M059J (cell line): ENCODE measurements around the gene RASL10A. TPM values are rescaled to one million over a fixed set of nuclear protein-coding genes. Genes with fewer than 3 reads are reported as not detected.

Source experiments
- DNase-seq: peaks from one replicate; pipeline ENCODE4 v3.0.0-alpha.2; 2012; ENCODE audit warnings: low read depth
- total RNA-seq: library from RNA; depleted of rRNA; stranded (reverse); fragments of >200 nt; shearing (Covaris generic); gene quantifications from 2 replicates; pipeline ENCODE4 v1.2.3, GENCODE V29; 2014

RASL10A gene
- total RNA-seq, 1 experiment from 2014 or later = 0.07 TPM

DNA sequence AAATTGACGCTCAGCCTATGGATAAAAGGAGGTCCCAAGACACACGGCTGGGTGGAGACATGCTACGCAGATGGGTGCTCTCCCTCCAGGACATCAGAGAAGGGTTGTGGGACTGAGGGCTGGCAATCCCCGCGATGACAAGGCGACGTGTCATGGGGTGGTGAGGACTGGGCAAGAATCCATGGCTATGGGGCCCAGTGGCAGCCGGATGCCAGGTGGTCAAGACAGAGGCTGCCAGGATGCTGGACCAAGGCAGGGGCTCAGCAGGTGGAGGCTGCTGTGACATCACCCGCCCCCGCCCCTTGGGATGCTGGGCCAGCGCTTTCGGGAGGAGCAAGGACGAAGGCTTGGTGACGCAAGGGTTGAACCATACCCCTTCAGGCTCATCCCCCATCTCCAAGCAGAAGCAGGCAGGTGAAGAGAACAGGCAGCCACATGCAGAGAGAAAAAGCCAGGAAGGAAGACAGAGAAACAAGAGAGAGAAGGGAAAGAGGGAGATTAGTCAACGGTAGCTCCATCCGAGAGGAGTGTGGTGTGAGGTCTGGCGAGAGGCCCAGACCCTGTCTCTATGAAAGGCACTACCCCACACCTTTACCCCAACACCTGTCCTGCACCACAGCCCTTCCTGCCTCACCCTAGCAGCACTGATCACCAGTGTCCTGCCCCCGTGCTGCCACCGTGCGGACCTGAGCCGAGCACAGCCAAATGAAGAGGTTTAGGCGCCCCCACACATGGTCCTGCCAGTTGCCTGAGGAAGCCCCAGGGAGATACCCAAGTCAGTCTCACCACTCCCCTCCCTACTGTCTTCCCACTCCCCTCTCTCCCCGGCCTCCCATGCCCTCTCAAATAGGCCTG lies 24.1 kb upstream of the RASL10A start:
- no peak for DNase-seq

DNA sequence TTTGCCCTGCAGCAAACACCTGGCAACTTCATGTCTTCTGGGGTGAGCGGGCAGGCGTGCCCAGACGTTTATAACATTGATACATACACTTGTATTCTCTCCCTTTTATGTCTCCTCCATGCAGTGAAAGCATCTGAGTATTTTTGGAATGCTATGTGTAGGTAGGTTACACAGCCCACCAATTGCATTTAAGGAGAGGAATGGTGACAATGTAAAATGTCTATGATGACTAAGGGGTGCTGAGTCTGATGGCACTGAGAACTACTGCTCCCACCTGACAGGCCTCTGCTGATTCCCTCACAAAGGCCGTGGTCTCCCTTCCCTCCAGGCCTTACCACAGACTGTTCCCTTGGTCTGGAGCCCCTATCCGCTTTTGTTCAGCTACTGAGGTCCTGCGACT lies 22.9 kb upstream of the RASL10A start:
- no peak for DNase-seq

DNA sequence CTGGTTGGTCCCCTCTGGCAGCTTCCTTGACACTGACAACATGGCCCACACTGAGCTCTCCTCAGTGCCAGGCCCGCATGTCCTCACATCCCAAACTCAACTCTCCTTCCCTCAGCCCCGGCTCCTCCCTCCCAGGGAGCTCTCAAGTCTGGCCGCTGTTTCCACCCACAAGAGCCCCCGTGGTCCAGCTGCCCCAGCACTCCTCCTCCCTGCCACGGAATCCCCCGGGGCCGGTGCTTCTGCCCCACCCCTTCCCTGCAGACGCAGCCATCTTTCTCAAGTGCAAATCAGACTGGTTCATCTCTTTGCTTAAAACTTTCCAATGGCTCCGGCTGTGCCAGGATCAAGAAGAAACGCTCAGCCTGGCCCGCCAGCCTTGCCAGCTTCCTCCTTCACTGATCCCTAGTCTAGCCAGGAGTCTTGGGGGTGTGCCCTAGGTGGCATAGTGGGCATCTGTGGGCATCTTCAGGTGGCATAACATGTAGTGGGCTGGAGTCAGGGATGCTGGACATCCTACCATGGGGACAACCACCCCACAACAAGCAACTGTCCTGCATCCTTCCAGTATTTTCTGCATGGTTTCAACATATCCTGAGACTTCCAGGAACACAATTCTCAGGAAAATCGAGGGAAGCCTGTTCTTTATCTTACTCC lies 22.3 kb upstream of the RASL10A start:
- DNase-seq = no peak

DNA sequence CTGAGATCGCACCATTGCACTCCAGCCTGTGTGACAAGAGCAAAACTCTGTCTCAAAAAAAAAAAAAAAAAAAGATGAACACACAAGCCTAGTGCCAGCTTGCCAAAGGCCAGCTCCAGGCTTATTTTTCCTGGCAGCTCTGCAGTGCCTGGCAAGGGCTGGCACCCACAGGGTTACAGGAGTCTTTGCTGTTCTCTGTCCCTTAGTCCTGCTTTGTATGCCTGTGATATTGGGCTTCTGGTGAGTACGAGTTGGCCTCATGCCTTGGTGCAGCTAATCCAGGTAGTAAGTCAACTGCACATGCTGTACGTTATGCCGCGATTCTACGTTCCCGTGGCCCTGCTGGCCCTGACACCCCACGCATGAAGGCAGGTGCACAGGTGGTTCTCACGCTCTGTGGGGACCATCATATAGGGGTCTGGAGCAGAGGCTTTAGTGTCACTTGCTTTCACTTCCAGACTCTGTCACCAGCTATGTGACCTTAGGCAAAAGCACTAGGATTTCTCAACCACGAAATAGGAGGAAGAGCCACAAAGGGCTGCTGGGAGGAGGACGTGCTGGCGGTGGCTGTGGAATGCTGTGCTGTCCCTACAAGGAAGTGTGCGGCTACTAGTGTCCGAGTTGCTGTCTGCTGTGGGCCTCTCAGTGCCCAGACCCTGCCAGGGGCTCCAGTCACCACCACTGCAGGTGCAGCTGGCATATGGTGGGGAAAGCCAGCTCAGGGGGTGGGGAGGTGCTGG lies 21.4 kb upstream of the RASL10A start:
- no peak for DNase-seq

DNA sequence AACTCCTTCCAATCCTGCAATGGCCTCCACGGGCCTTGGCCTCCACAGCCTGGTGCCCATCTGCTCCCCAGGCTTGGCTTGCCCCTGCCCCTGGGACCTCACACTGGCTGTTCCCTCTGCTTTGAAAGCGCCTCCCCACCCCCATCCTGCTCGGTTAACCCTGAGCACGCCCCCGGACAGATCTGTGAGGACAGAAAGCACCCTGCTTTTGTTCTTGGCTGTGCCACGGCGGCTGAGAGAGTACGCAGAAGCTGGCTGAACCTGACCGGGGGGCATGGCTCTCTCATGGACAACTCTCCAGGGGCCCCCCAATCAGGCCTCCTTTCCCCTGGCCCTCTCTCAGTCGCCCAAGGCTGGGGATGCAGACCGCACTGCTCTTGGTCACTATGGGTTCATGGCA lies 20.2 kb upstream of the RASL10A start:
- no peak for DNase-seq

DNA sequence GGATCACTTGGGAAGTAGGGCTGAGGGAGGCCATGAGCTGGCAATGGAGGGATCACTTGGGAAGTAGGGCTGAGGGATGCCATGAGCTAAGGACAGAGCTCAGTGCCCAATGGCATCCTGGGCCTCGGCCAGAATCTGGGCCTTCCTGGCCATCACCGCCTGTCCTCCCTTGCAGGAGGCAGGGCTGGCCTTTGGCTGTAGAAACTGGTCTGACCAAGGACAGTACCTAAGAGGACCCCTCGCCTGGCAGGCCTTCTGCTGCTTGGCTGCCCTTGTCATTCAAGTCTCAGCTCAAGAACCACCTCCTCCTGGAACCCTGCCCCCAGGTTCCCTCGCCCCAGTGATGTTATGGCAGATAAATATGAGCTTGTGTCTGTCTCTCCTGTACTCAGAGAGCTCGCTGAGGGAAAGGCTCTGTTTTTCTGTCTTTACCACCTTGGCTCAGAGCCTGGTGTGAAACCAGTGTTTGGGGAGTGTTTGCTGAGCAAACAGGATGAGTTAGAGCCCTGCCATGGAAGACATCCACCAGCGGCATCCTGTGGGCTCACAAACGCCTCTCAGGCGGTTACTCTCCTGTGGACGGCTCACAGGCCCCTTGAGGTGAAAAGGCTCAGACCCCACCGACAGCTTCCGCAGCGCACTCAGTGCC lies 19.3 kb upstream of the RASL10A start:
- DNase-seq = no peak

DNA sequence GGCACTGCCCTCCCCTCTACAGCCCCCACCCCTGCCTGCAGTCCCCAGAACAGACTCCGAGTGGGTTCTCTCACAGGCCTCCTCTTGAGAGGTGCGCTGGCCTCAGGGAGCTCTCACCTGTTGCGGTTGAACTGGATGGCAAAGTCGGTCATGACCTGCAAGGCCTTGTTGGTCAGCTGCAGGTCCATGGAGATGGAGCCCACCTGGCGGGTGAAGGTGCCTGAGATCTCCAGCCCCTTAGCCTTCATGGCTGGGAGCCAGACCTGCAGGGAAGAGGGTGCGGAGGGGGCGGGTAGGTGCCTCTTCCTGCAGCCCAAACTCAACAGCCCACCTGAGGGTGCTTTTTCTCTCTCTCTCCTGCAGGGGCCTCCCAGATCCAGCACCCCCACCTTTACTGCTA lies 18.7 kb upstream of the RASL10A start:
- no peak for DNase-seq

DNA sequence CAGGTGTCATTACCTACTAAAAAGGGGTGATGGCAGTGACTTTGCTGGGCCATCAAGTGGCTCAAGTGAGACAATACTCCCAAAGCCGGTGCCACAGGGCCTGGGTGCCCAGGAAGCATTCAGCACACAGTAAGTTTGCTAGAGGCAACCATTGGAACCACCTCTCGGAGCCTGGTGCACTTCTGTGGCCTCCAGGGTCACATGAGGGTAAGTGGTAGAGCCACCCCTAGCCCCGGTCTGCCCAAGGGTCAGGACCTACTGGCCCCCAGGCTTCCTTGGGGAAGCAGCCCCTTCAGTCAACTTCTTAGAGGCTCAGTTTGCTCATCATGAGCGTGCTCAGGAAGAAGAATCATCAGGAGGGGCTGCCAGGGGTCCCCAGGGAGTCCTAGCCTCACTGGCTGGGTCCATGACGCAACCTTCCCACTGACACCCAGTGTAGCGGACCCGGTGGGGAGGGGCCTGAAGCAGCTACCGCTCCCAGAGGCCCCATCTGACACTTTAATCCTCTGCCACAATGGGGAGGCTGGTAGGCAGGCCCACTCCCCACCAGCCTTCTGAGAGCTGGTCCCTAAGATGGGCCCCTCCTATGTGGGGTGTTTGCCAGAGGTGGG lies 17.5 kb upstream of the RASL10A start:
- no peak for DNase-seq

DNA sequence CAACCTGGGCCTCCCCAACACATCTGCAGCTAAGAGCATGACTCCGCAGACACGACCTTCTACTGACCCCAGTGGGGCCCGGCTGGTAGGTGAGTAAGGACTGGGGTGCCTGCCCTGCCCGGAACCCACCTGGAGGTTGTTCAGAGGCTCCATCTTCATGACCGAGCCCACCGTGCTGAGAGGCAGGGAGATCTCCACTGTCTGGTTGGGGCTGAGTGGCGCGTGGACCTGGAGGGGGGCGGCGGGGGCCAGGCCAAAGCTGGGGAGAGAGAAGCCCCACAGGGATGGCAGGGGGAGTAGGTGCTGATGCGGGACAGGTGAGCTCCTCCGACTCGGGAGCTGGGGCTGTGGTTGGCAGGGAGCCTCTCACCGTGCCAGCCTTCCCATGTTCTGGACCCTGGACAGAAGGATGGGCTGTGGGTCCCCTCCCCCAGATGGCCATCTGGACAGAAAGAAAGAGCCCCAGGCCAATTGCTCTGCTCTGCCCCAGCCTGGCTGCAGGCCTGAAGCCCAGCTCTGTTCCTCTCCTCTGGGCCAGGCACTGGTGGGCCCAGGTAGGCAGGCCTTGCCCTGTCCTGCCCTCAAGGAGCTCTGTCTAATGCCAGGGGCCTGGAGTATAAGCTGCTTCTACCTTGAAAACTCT lies 16.3 kb upstream of the RASL10A start:
- no peak for DNase-seq

DNA sequence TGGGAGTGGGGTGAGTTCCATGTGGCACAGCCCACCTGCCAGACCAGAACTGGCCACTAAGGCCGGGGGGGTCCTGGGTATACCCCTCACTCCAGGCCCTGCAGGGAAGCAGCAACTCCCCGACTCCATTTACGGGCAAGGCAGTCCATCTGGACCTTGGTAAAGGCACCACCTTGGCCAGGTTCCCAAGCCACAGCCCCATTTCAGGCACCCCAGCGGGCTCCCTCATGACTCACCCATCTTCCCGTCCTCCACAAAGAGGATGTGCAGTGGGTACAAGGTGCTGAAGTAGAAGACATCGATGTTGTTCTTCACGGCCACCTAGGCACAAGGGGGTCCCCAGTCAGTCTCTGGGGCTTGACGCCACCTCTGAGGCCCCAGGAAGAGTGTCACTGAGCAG lies 15.7 kb upstream of the RASL10A start:
- DNase-seq = peak; percentile 59

DNA sequence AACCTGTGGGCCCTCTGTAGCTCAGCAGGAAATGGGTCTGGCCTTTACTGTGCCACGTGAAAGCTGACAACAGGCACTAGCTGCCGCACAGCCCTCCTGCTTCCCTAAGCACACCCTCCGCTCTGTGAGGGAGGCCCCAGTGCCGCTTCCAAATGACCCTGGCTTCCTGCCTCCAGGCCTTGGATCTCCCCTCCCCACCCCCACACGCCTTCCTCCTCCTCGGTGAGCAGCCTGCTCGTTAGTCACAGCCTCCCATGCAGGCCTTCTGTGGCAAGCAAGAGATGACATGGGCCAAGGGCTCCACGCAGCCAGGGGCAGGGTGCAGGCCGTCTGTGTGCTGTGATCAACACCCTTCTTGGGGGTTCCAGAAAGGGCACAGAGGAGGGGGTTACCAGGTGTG lies 15.3 kb upstream of the RASL10A start:
- DNase-seq = peak; percentile 68

DNA sequence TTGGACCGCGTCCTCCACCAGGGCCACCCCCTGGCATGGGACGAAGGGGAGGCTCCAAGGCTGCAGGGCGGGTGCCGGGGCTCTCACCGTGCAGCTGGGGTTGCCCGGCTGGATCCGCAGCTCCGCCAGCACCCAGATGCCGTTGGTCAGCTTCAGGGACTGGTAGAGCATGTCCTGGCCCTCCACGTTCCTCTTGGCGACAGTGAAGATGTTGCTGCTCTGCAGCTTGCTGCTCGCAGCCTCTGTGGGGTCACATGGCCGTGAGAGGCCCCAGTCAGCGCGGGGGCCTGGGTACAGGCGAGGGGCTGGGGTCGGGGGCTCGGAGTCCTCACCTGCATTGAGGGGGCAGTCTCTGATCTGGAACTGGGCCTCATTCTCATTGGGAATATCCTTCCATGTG lies 14.8 kb upstream of the RASL10A start:
- no peak for DNase-seq

DNA sequence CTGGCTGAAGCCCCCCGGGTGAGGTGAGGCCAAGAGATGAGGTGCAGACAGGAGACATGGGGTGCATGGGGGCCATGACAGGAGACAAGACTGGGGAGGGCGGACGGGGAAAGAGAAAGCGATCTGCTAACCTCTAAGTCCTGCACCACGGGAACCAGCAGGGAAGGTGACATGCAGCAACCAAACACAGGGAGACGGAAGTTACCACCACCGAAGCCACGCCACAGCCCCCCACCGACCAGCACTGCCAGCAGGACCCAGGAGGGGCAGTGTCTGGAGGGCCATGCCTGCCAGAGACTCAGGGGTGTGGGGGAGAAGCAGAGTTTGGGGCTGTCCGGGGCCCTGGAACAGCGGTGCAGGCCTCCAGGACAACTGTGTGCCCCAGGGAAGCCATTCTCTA lies 14.1 kb upstream of the RASL10A start:
- DNase-seq = no peak

DNA sequence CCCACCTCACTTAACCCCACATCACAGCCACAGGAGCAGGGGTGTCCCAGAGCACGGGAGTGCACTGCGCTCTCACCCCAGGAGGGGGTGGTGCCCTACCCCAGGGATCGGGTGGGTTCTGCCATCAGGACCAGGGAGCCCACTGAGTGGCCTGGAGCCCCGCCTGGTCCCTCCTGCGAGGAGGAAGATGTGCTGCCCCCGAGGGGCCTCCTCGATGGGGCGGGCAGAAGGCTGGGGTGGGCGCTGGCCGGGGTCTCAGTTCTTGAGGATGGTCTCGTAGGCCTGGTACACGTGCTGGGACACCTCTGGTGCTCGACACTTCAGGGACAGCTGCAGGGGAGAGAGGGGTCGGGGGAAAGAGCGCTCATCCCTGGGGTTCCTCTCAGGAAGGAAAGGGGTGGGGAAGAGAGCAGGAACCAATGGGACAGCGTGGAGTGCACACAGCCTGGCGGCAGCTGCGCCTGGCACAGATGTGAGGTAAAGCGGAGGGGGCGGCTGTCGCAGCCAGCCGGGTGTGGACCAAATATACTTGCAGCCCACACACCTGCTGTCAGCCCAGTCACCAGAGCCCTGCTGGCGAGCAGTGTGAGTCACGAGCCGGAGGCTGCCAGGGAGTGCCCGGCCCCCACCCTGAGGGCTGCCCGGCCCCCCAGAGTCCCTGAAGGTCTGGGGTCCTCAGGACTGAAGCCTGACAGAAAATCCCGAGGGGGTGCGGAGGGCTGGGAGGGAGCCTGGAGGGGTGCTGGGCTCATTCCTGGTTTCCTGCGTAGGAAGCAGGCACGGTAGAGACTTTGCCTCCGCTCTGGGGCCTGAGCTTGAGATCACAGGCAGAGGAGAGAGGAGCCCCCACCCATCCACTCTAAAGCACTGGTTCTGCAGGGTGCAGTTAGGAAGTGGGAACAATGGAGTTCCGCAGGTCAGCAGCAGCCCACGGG lies 13.3 kb upstream of the RASL10A start:
- DNase-seq = no peak

DNA sequence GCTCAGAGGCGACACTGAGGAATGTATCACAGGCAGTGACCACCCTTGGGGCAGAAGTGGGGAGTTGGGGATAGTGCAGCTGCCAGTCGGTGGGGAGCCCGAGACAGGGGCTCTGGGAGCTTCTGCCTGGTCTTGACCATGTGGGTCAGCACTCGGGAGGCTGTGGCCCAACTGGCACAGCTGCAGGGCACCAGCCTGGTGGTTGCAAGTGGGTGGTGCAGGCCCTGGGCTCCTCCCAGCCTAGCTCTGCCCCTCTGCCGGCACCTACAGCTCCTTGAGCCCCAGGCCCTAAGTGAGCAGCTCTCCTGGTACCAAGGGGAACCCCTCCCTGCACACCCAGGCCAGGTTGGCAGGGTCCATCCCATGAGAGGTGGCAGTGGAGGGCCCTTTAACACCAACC lies 12.6 kb upstream of the RASL10A start:
- no peak for DNase-seq

DNA sequence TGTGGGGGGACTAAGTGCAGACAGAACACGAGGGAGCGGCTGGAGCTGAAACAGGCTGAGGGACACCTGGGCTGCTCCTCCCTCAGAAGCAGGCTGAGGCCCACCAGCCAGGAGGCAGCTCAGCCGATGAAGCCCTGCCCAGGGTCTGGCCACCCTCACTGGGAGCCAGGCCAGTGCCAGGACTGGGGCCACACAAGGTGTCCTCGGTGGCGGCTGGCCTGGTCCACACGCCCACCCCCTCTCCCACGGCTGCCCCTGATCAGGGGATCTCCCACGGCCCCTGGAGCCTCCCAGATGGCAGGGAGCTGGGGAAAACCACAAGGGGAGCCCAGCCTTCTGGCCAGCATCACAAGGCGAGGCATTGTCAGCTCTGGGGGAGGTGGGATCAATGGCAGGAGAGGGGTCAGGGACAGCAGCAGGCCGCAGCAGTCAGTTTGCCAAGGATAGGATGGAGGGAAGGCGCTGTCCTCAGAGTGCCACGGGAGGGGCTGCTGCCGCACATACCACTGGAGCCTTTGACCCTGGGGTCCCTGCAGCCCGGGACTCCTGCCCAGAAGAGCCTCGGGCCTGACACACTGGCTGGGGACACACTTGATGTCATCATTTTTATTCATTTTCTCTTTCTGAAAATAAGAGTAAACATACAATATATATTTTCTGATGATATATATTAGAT lies 11.7 kb upstream of the RASL10A start:
- DNase-seq = no peak

DNA sequence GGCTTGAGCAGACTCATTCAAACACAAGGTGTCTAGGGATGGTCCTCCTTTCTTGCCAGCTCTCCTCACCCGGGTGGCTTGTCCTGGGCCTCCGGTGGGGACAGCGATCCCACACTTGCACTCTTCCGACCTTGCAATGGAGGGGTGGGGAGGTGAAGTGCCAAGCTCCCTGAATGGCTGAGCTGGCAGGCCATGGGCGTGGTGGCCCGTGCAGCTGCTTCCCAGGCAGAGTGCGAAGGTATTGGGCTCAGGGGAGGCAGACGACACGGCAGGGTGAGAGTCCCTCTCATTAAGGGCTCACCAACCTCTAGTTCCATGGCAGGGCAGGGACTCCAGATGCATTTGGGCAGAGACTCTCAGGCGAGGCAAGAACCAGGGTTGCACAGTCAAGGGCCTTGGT lies 11.0 kb upstream of the RASL10A start:
- DNase-seq = no peak

DNA sequence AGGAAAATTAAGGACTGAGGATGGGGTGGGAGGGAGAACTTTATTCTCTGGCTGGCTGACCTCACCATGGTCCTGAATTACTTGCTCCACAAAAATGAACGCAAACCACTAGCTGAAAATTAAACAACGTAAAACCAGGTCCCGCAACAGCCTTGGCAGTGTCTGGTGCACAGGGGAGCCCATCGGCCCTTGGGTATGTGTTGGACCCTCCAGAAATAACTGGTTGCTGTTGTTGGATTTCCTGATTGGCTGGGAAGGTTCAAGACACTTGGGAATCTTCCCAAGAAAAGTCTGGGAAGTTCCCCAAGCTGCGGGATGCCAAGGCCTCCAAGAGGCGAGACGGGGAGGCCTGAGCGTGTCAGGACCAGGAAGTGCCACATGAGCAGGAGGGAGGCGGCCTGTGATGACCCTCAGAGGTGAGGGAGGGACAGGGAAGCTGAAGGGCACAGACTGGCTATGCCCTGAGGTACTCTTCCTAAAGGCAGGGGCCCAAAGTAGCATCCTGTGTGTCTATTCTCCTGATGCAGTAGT lies 10.4 kb upstream of the RASL10A start:
- DNase-seq = no peak

DNA sequence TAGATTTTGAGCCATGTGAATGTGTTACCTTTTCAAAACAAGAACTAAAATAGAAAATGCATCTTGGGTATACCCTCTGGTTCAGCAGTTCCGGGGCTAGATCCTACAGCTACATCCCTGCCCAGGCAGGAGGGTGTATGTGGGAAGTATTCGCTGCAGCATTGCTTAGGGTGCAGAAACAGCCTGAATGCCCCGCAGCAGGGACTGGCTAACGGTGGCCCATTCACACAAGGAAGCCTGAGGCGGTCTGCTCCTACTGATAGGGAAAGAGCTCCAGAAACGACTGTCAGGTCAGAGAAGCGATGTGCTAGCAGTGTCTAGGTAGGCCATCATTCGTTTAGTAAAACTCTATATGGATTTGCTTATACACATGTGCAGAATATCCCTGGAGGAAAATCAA lies 9.9 kb upstream of the RASL10A start:
- no peak for DNase-seq
